Trophoblast cell (in vitro differentiated cells and primary cell): ENCODE results near the gene MRO.
A peak's percentile ranks its signal among the peaks of the same experiment; 100 is the strongest.
"Not testable (repeated sequence)": the region's sequence is repeated elsewhere in the genome, so short reads cannot be mapped to it uniquely, and the experiment has no call there.

ENCODE experiments used
- DNase-seq, 2 donors: peaks; one replicate each; pipeline ENCODE4 v3.0.0-alpha.2; 2016
- H2AFZ ChIP-seq: 2 replicates; pipeline ENCODE4 v1.6.1; 2013; ENCODE audit warnings: low read length, moderate library complexity, mild to moderate bottlenecking; ENCODE audit not compliant: insufficient read depth, poor library complexity
- H2AK5ac ChIP-seq: 2 replicates; pipeline ENCODE4 v1.6.1; 2013; ENCODE audit warnings: mild to moderate bottlenecking, low read length
- H2BK120ac ChIP-seq: 2 replicates; pipeline ENCODE4 v1.6.1; 2013; ENCODE audit warnings: low read length, mild to moderate bottlenecking, moderate library complexity; ENCODE audit not compliant: insufficient read depth, poor library complexity
- H2BK12ac ChIP-seq: 2 replicates; pipeline ENCODE4 v1.6.1; 2013; ENCODE audit warnings: mild to moderate bottlenecking, low read length, moderate library complexity
- H2BK5ac ChIP-seq: 2 replicates; pipeline ENCODE4 v1.6.1; 2013; ENCODE audit warnings: low read length, low read depth, moderate library complexity, mild to moderate bottlenecking; ENCODE audit not compliant: poor library complexity
- H3K14ac ChIP-seq: 2 replicates; pipeline ENCODE4 v1.6.1; 2013; ENCODE audit warnings: mild to moderate bottlenecking, low read length
- H3K18ac ChIP-seq: 2 replicates; pipeline ENCODE4 v1.6.1; 2013; ENCODE audit warnings: mild to moderate bottlenecking, low read length
- H3K23ac ChIP-seq: 2 replicates; pipeline ENCODE4 v1.6.1; 2013; ENCODE audit warnings: low read length
- H3K27ac ChIP-seq: 2 replicates; pipeline ENCODE4 v1.5.1; 2013; ENCODE audit warnings: low read depth, mild to moderate bottlenecking, inconsistent platforms, low read length, moderate library complexity
- H3K27me3 ChIP-seq: 2 replicates; pipeline ENCODE4 v1.6.1; 2013; ENCODE audit warnings: inconsistent platforms, mild to moderate bottlenecking, low read length, moderate library complexity; ENCODE audit not compliant: insufficient read depth
- H3K36me3 ChIP-seq, 2 experiments: 1 replicate in 1 of 2; 2 replicates in 1 of 2; pipeline ENCODE4 v1.6.1; 2013; ENCODE audit warnings: low read length in 2 of 2, mild to moderate bottlenecking in 2 of 2, moderate library complexity in 1 of 2; ENCODE audit not compliant: insufficient read depth in 2 of 2, control insufficient read depth in 1 of 2
- H3K4ac ChIP-seq: 2 replicates; pipeline ENCODE4 v1.6.1; 2013; ENCODE audit warnings: low read depth, mild to moderate bottlenecking, low read length, moderate library complexity
- H3K4me1 ChIP-seq, 2 experiments: 1 replicate in 1 of 2; 2 replicates in 1 of 2; pipeline ENCODE4 v1.6.1; 2013; ENCODE audit warnings: low read length in 2 of 2, mild to moderate bottlenecking in 2 of 2, moderate library complexity in 1 of 2; ENCODE audit not compliant: insufficient read depth in 2 of 2, control insufficient read depth in 1 of 2
- H3K4me2 ChIP-seq: 2 replicates; pipeline ENCODE4 v1.6.1; 2013; ENCODE audit warnings: inconsistent platforms, mild to moderate bottlenecking, low read length, moderate library complexity
- H3K4me3 ChIP-seq: 2 replicates; pipeline ENCODE4 v1.5.1; 2013; ENCODE audit warnings: mild to moderate bottlenecking, low read depth, low read length, inconsistent platforms
- H3K79me1 ChIP-seq: one replicate; pipeline ENCODE4 v1.6.1; 2013; ENCODE audit warnings: low read length
- H3K79me2 ChIP-seq: 2 replicates; pipeline ENCODE4 v1.6.1; 2013; ENCODE audit warnings: low read length, mild to moderate bottlenecking; ENCODE audit not compliant: control insufficient read depth, insufficient read depth, poor library complexity
- H3K9ac ChIP-seq: 2 replicates; pipeline ENCODE4 v1.6.1; 2013; ENCODE audit warnings: mild to moderate bottlenecking, low read length
- H3K9me3 ChIP-seq: 2 replicates; pipeline ENCODE4 v1.6.1; 2013; ENCODE audit warnings: low read depth, mild to moderate bottlenecking, control low read depth, inconsistent platforms, low read length; ENCODE audit not compliant: insufficient read depth
- H4K12ac ChIP-seq: 2 replicates; pipeline ENCODE4 v1.6.1; 2013; ENCODE audit warnings: low read depth, mild to moderate bottlenecking, low read length, moderate library complexity
- H4K8ac ChIP-seq: 2 replicates; pipeline ENCODE4 v1.6.1; 2013; ENCODE audit warnings: low read depth, mild to moderate bottlenecking, low read length, moderate library complexity
- H4K91ac ChIP-seq: one replicate; pipeline ENCODE4 v1.6.1; 2013; ENCODE audit warnings: low read depth, mild to moderate bottlenecking, low read length, moderate library complexity
- WGBS: extraction: QIAGEN DNeasy Blood & Tissue Kit; methylation state at CpG from one replicate; pipeline ENCODE4 v1.1.7; 2013; ENCODE audit warnings: missing lambda C conversion rate; ENCODE audit not compliant: insufficient read length, insufficient coverage; ENCODE audit errors: extremely low coverage; 5-methylcytosine and 5-hydroxymethylcytosine counted together

The MRO gene

GRCh38 chr18:50786864-50787263 is 33.0 kb downstream of the MRO start:
- H3K36me3 ChIP-seq = no peaks in the 10 kb centered on the region
- H3K9me3 ChIP-seq = no peaks in the 10 kb centered on the region
- H2BK120ac ChIP-seq = peak overlapping the region; percentile 78

GRCh38 chr18:50783553-50783952 is 36.3 kb downstream of the MRO start:
- no CpG with 5 or more reads among the region's 3 CpGs for WGBS
- no peak overlapping the region for H3K9ac ChIP-seq
- H2BK120ac ChIP-seq = no peak overlapping the region
- no peak overlapping the region for H3K18ac ChIP-seq
- H3K27me3 ChIP-seq = no peaks in the 10 kb centered on the region
- no peak overlapping the region for H3K4me3 ChIP-seq
- H2AK5ac ChIP-seq = no peak overlapping the region
- no peak overlapping the region for H2AFZ ChIP-seq
- no peak for DNase-seq
- H3K4ac ChIP-seq = no peak overlapping the region
- no peaks in the 10 kb centered on the region for H3K9me3 ChIP-seq
- no peak overlapping the region for H3K14ac ChIP-seq
- H3K4me1 ChIP-seq = peaks cover 4 to 8% of the 10 kb centered on the region in 2 experiments
- no peak overlapping the region for H2BK5ac ChIP-seq
- H4K91ac ChIP-seq = no peak overlapping the region
- H3K36me3 ChIP-seq = no peaks in the 10 kb centered on the region
- peaks cover 2% of the 10 kb centered on the region for H3K79me1 ChIP-seq
- no peak overlapping the region for H4K8ac ChIP-seq
- no peak overlapping the region for H3K27ac ChIP-seq
- no peak overlapping the region for H3K4me2 ChIP-seq
- no peak overlapping the region for H4K12ac ChIP-seq
- H3K23ac ChIP-seq = no peak overlapping the region
- no peaks in the 10 kb centered on the region for H3K79me2 ChIP-seq
- no peak overlapping the region for H2BK12ac ChIP-seq

More at GRCh38 chr18:50786864-50787263, 33.0 kb downstream of the MRO start:
- Histone ChIP-seq H3K27me3 (no peaks in the 10 kb centered on the region), H2BK5ac (no peak overlapping the region), H3K4me2 (peak overlapping the region; percentile 28), H2AFZ (no peak overlapping the region), H3K4me1 (peaks cover 4 to 13% of the 10 kb centered on the region in 2 experiments), H4K8ac (no peak overlapping the region), H2AK5ac (no peak overlapping the region), H3K18ac (no peak overlapping the region), H3K4me3 (no peak overlapping the region), H3K4ac (no peak overlapping the region), H4K12ac (no peak overlapping the region), H3K79me2 (no peaks in the 10 kb centered on the region), H3K79me1 (peaks cover 4% of the 10 kb centered on the region), H2BK12ac (peak overlapping the region; percentile 68), H3K14ac (no peak overlapping the region), H4K91ac (no peak overlapping the region), H3K27ac (no peak overlapping the region), H3K23ac (no peak overlapping the region), H3K9ac (no peak overlapping the region)
- no CpG with 5 or more reads among the region's 3 CpGs for WGBS
- DNase-seq = peak; percentile 67 to 90

GRCh38 chr18:50779021-50779420 is 40.8 kb downstream of the MRO start:
- not testable (repeated sequence) for H2BK120ac ChIP-seq, H3K9ac ChIP-seq, H3K14ac ChIP-seq, H4K8ac ChIP-seq, H2BK5ac ChIP-seq, H3K79me2 ChIP-seq, H3K27me3 ChIP-seq, H3K79me1 ChIP-seq, H4K12ac ChIP-seq, DNase-seq, H3K18ac ChIP-seq, H3K4me2 ChIP-seq, H3K27ac ChIP-seq, H3K4ac ChIP-seq, H3K36me3 ChIP-seq, H3K23ac ChIP-seq, H4K91ac ChIP-seq, H2AFZ ChIP-seq, H2BK12ac ChIP-seq, H3K4me3 ChIP-seq, H2AK5ac ChIP-seq, H3K9me3 ChIP-seq, H3K4me1 ChIP-seq
- no CpG with 5 or more reads among the region's 3 CpGs for WGBS

GRCh38 chr18:50776383-50776782 is 43.4 kb downstream of the MRO start:
- WGBS = no CpG with 5 or more reads among the region's 4 CpGs
- no peaks in the 10 kb centered on the region for H3K79me1 ChIP-seq
- no peak overlapping the region for H4K8ac ChIP-seq
- no peak overlapping the region for H2AFZ ChIP-seq
- H3K4me3 ChIP-seq = no peak overlapping the region
- no peak overlapping the region for H3K9ac ChIP-seq
- no peaks in the 10 kb centered on the region for H3K9me3 ChIP-seq
- no peak overlapping the region for H2BK120ac ChIP-seq
- no peak overlapping the region for H3K18ac ChIP-seq
- H2AK5ac ChIP-seq = no peak overlapping the region
- no peak overlapping the region for H2BK5ac ChIP-seq
- no peak overlapping the region for H2BK12ac ChIP-seq
- no peak overlapping the region for H4K12ac ChIP-seq
- H3K27ac ChIP-seq = no peak overlapping the region
- no peak overlapping the region for H3K14ac ChIP-seq
- peaks cover 0 to 2% of the 10 kb centered on the region in 2 experiments for H3K4me1 ChIP-seq
- H4K91ac ChIP-seq = no peak overlapping the region
- H3K4me2 ChIP-seq = no peak overlapping the region
- DNase-seq = peak in 1 of 2 donors; percentile 22
- no peaks in the 10 kb centered on the region for H3K79me2 ChIP-seq
- no peaks in the 10 kb centered on the region for H3K27me3 ChIP-seq
- H3K36me3 ChIP-seq = no peaks in the 10 kb centered on the region
- no peak overlapping the region for H3K4ac ChIP-seq
- no peak overlapping the region for H3K23ac ChIP-seq
